ENCODE results near the gene MUSTN1. TPM values are rescaled to one million over a fixed set of nuclear protein-coding genes. Genes with fewer than 3 reads are reported as not detected.

MUSTN1 gene
- total RNA-seq, 1 donor from 2014 or later, result 30.2 TPM

GRCh38 chr3:52831500-52832301 lies 3.1 kb downstream of the MUSTN1 start:
- Histone ChIP-seq H3K27me3 (no peaks in the 10 kb centered on the region), H3K4me1 (peaks cover 30% of the 10 kb centered on the region), H3K36me3 (no peaks in the 10 kb centered on the region), H3K4me3 (no peak overlapping the region), H3K9me3 (no peaks in the 10 kb centered on the region), H3K27ac (peak overlapping the region; percentile 47)
- intact Hi-C loops (cut with DNase I), result no loop called here
- no peak for DNase-seq (ENCODE audit: extremely low spot score in 2 of 2)
- TF ChIP-seq POLR2AphosphoS5 (IDR thresholded peaks at IDR 0.05; ENCODE audit: insufficient read depth in 1 of 2, low read depth in 1 of 2) (peak in 1 of 2 donors; percentile 62), POLR2A (IDR thresholded peaks at IDR 0.05) (no peak)

GRCh38 chr3:52830535-52831258 lies 4.1 kb downstream of the MUSTN1 start, which contains the start of gene ITIH4:
Gene ITIH4 (minus strand): TSS chr3:52830672. CDS start chr3:52830642, 30 bp downstream.
- H3K27me3 ChIP-seq, result no peaks in the 10 kb centered on the region
- peaks cover 26% of the 10 kb centered on the region for H3K4me1 ChIP-seq
- no peaks in the 10 kb centered on the region for H3K9me3 ChIP-seq
- H3K27ac ChIP-seq, result peak within 1 kb of the TSS; percentile 47
- no peaks in the 10 kb centered on the region for H3K36me3 ChIP-seq
- intact Hi-C loops (cut with DNase I), result no loop called here
- no peak for TF ChIP-seq POLR2A (IDR thresholded peaks at IDR 0.05)
- no peak for TF ChIP-seq POLR2AphosphoS5 (IDR thresholded peaks at IDR 0.05; ENCODE audit: insufficient read depth in 1 of 2, low read depth in 1 of 2)
- TF ChIP-seq CTCF (IDR thresholded peaks at IDR 0.05), result no peak
- H3K4me3 ChIP-seq, result no peak within 1 kb of the TSS
- DNase-seq (ENCODE audit: extremely low spot score in 2 of 2), result no peak

GRCh38 chr3:52829906-52830463 lies 4.8 kb downstream of the MUSTN1 start:
- Histone ChIP-seq H3K4me3 (no peak overlapping the region), H3K27ac (no peak overlapping the region), H3K4me1 (peaks cover 19% of the 10 kb centered on the region), H3K27me3 (no peaks in the 10 kb centered on the region), H3K9me3 (no peaks in the 10 kb centered on the region), H3K36me3 (no peaks in the 10 kb centered on the region)
- intact Hi-C loops (cut with DNase I), result no loop called here
- TF ChIP-seq CTCF (IDR thresholded peaks at IDR 0.05), result no peak
- no peak for TF ChIP-seq POLR2AphosphoS5 (IDR thresholded peaks at IDR 0.05; ENCODE audit: insufficient read depth in 1 of 2, low read depth in 1 of 2)
- no peak for TF ChIP-seq POLR2A (IDR thresholded peaks at IDR 0.05)
- DNase-seq (ENCODE audit: extremely low spot score in 2 of 2), result no peak

- H3K9me3 ChIP-seq, result no peaks in the 10 kb centered on the region
- DNase-seq (ENCODE audit: extremely low spot score in 2 of 2), result no peak
Measured at GRCh38 chr3:52829482-52829881, 5.3 kb downstream of the MUSTN1 start.

More at GRCh38 chr3:52829482-52829881, 5.3 kb downstream of the MUSTN1 start:
- Histone ChIP-seq H3K36me3 (no peaks in the 10 kb centered on the region), H3K4me1 (peaks cover 19% of the 10 kb centered on the region), H3K27ac (no peak overlapping the region), H3K4me3 (no peak overlapping the region), H3K27me3 (no peaks in the 10 kb centered on the region)
- intact Hi-C loops (cut with DNase I), result no loop called here
- TF ChIP-seq POLR2A (IDR thresholded peaks at IDR 0.05) (no peak), POLR2AphosphoS5 (IDR thresholded peaks at IDR 0.05; ENCODE audit: insufficient read depth in 1 of 2, low read depth in 1 of 2) (no peak), CTCF (IDR thresholded peaks at IDR 0.05) (no peak)
